IMR-90 (cell line): ENCODE results near the gene NUDT3. TPM values are rescaled to one million over a fixed set of nuclear protein-coding genes. Genes with fewer than 3 reads are reported as not detected.
A peak's percentile ranks its signal among the peaks of the same experiment; 100 is the strongest.

Experiments used
- ATAC-seq: fragments of 200-7000 bp; cut with Tn5 transposase; 2 replicates; pipeline ENCODE4 v1.9.1; 2020; ENCODE audit warnings: low read depth, mild to moderate bottlenecking, moderate library complexity
- BruUV-seq: library from RNA; stranded (reverse); fragments of 400-500 nt; replicated peaks from 2 replicates; lab custom pipeline; 2021; lab: Mats Ljungman, UMichigan
- CTCF ChIA-PET: fragments of 300-600 bp; formaldehyde crosslinking; extraction: SDS; loops from one replicate; lab custom pipeline; 2021; ENCODE audit warnings: antibody characterized with exemption; lab: Yijun Ruan, JAX
- POLR2A ChIA-PET: fragments of 300-600 bp; sonication (Branson Sonifier 250); formaldehyde crosslinking; loops from one replicate; lab custom pipeline; 2022; ENCODE audit warnings: antibody characterized with exemption; ENCODE audit not compliant: unreplicated experiment; lab: Charles Lee
- DNase-seq: peaks from one replicate; pipeline ENCODE4 v3.0.0; 2013
- H2AFZ ChIP-seq: replicated peaks from 2 replicates; pipeline ENCODE3; 2013; ENCODE audit warnings: low read length, mild to moderate bottlenecking; ENCODE audit not compliant: poor library complexity
- H2AK5ac ChIP-seq: 2 replicates; pipeline ENCODE4 v1.6.1; 2013; ENCODE audit warnings: low read depth, low read length, inconsistent platforms
- H2AK9ac ChIP-seq: replicated peaks from 2 replicates; pipeline ENCODE3; 2013; ENCODE audit warnings: mild to moderate bottlenecking, low read depth, low read length, moderate library complexity; ENCODE audit not compliant: poor library complexity
- H2BK120ac ChIP-seq: 2 replicates; pipeline ENCODE4 v1.6.1; 2013; ENCODE audit warnings: low read depth, low read length, inconsistent platforms
- H2BK15ac ChIP-seq: 3 replicates; pipeline ENCODE4 v1.6.1; 2013; ENCODE audit warnings: low read depth, low read length, inconsistent platforms
- H2BK20ac ChIP-seq: 2 replicates; pipeline ENCODE4 v1.6.1; 2013; ENCODE audit warnings: low read depth, mild to moderate bottlenecking, inconsistent platforms, low read length, moderate library complexity
- H2BK5ac ChIP-seq: 2 replicates; pipeline ENCODE4 v1.6.1; 2013; ENCODE audit warnings: mild to moderate bottlenecking, low read depth, low read length, inconsistent platforms; ENCODE audit not compliant: poor library complexity, severe bottlenecking
- H3K14ac ChIP-seq: replicated peaks from 2 replicates; pipeline ENCODE4 v1.6.1; 2013; ENCODE audit warnings: low read depth, low read length, inconsistent platforms
- H3K18ac ChIP-seq: 2 replicates; pipeline ENCODE4 v1.6.1; 2013; ENCODE audit warnings: low read depth, low read length, control low read depth
- H3K23ac ChIP-seq: 2 replicates; pipeline ENCODE4 v1.6.1; 2013; ENCODE audit warnings: low read depth, low read length, inconsistent platforms
- H3K27ac ChIP-seq: 2 replicates; pipeline ENCODE4 v1.5.1; 2013; ENCODE audit warnings: mild to moderate bottlenecking, control low read depth, low read length; ENCODE audit not compliant: insufficient read depth
- H3K27me3 ChIP-seq: 2 replicates; pipeline ENCODE4 v1.6.1; 2013; ENCODE audit warnings: low read length; ENCODE audit not compliant: control insufficient read depth, insufficient read depth
- H3K36me3 ChIP-seq: 2 replicates; pipeline ENCODE4 v1.6.1; 2013; ENCODE audit warnings: low read length, mixed read lengths; ENCODE audit not compliant: control insufficient read depth, insufficient read depth
- H3K4ac ChIP-seq: 2 replicates; pipeline ENCODE4 v1.6.1; 2013; ENCODE audit warnings: low read depth, low read length, inconsistent platforms
- H3K4me1 ChIP-seq: 2 replicates; pipeline ENCODE4 v1.6.1; 2013; ENCODE audit warnings: low read length, mixed read lengths; ENCODE audit not compliant: control insufficient read depth, insufficient read depth
- H3K4me2 ChIP-seq: 2 replicates; pipeline ENCODE4 v1.6.1; 2013; ENCODE audit warnings: low read depth, mild to moderate bottlenecking, control low read depth, low read length, moderate library complexity
- H3K4me3 ChIP-seq: 2 replicates; pipeline ENCODE4 v1.5.1; 2013; ENCODE audit warnings: low read depth, mild to moderate bottlenecking, control low read depth, low read length, moderate library complexity; ENCODE audit not compliant: insufficient read depth
- H3K56ac ChIP-seq: 2 replicates; pipeline ENCODE4 v1.6.1; 2013; ENCODE audit warnings: low read length, inconsistent platforms; ENCODE audit not compliant: insufficient read depth; ENCODE audit errors: extremely low read depth
- H3K79me1 ChIP-seq, 2 experiments: 2 replicates each; pipeline ENCODE4 v1.6.1; 2013; ENCODE audit warnings: low read length in 2 of 2, inconsistent platforms in 1 of 2, low read depth in 1 of 2
- H3K9ac ChIP-seq: 2 replicates; pipeline ENCODE4 v1.6.1; 2013; ENCODE audit warnings: low read depth, low read length, control low read depth
- H3K9me1 ChIP-seq: 2 replicates; pipeline ENCODE4 v1.6.1; 2013; ENCODE audit warnings: low read length, inconsistent platforms; ENCODE audit not compliant: insufficient read depth
- H3K9me3 ChIP-seq: 2 replicates; pipeline ENCODE4 v1.6.1; 2013; ENCODE audit warnings: low read length; ENCODE audit not compliant: control insufficient read depth, insufficient read depth
- H4K20me1 ChIP-seq: 2 replicates; pipeline ENCODE4 v1.6.1; 2013; ENCODE audit warnings: low read length, inconsistent platforms; ENCODE audit not compliant: insufficient read depth
- H4K5ac ChIP-seq: 2 replicates; pipeline ENCODE4 v1.6.1; 2013; ENCODE audit warnings: mild to moderate bottlenecking, low read depth, low read length, control low read depth
- H4K8ac ChIP-seq, 2 experiments: 2 replicates each; pipeline ENCODE4 v1.6.1; 2013; ENCODE audit warnings: low read depth in 2 of 2, low read length in 2 of 2, control low read depth in 1 of 2, inconsistent platforms in 1 of 2
- H4K91ac ChIP-seq: 2 replicates; pipeline ENCODE4 v1.6.1; 2013; ENCODE audit warnings: low read depth, low read length, inconsistent platforms; ENCODE audit not compliant: insufficient read depth
- BHLHE40 ChIP-seq: fragments of 150-350 bp; IDR thresholded peaks from 2 replicates; pipeline ENCODE4 v1.6.1; 2016; ENCODE audit warnings: mild to moderate bottlenecking, low read depth, low read length
- CEBPB ChIP-seq: IDR thresholded peaks from 2 replicates; pipeline ENCODE4 v1.6.1; 2012; ENCODE audit warnings: low read depth, low read length, improper control_type of control experiment
- CHD1 ChIP-seq: IDR thresholded peaks from 2 replicates; pipeline ENCODE4 v1.6.1; 2012; ENCODE audit warnings: low read depth, low read length, improper control_type of control experiment
- CTCF ChIP-seq: conservative IDR thresholded peaks from 2 replicates; pipeline ENCODE4 v1.5.1; 2012; ENCODE audit warnings: mild to moderate bottlenecking, low read depth, low read length, improper control_type of control experiment
- FOS ChIP-seq: fragments of 150-350 bp; IDR thresholded peaks from 2 replicates; pipeline ENCODE4 v1.6.1; 2016; ENCODE audit warnings: low read depth, low read length
- MAFK ChIP-seq: IDR thresholded peaks from 2 replicates; pipeline ENCODE4 v1.6.1; 2012; ENCODE audit warnings: low read depth, low read length, improper control_type of control experiment
- MAZ ChIP-seq: IDR thresholded peaks from 2 replicates; pipeline ENCODE4 v1.6.1; 2012; ENCODE audit warnings: low read depth, mild to moderate bottlenecking, low read length, improper control_type of control experiment, moderate library complexity, borderline replicate concordance
- MXI1 ChIP-seq: IDR thresholded peaks from 2 replicates; pipeline ENCODE4 v1.6.1; 2012; ENCODE audit warnings: low read depth, mild to moderate bottlenecking, low read length, moderate library complexity, borderline replicate concordance
- NFE2L2 ChIP-seq: fragments of 150-350 bp; IDR thresholded peaks from 2 replicates; pipeline ENCODE4 v1.6.1; 2016; ENCODE audit warnings: low read depth, mild to moderate bottlenecking, low read length
- POLR2A ChIP-seq: IDR thresholded peaks from 2 replicates; pipeline ENCODE4 v1.6.1; 2012; ENCODE audit warnings: mild to moderate bottlenecking, low read depth, low read length
- RAD21 ChIP-seq: IDR thresholded peaks from 2 replicates; pipeline ENCODE4 v1.6.1; 2012; ENCODE audit warnings: low read length, improper control_type of control experiment
- RCOR1 ChIP-seq: IDR thresholded peaks from 2 replicates; pipeline ENCODE4 v1.6.1; 2012; ENCODE audit warnings: mild to moderate bottlenecking, low read length, improper control_type of control experiment; ENCODE audit not compliant: insufficient replicate concordance
- SMC3 ChIP-seq: fragments of 150-350 bp; IDR thresholded peaks from 2 replicates; pipeline ENCODE4 v1.6.1; 2016; ENCODE audit warnings: low read depth, mild to moderate bottlenecking, antibody characterized with exemption, low read length, moderate library complexity
- WGBS, 2 experiments: methylation state at CpG; one replicate each; pipeline versions ENCODE4 v1.1.5 to v1.1.7; 2013; ENCODE audit warnings: missing lambda C conversion rate in 2 of 2; ENCODE audit not compliant: insufficient read length in 1 of 2; ENCODE audit errors: extremely low coverage in 2 of 2; 5-methylcytosine and 5-hydroxymethylcytosine counted together
- dilution Hi-C: fragments of 300-500 bp; cut with HindIII; formaldehyde crosslinking; loops from one replicate; pipeline ENCODE4 v1.14.3; 2018; ENCODE audit warnings: low sequenced_read_pairs; ENCODE audit not compliant: unreplicated experiment
- in situ Hi-C: fragments of 300-500 bp; cut with MboI; formaldehyde crosslinking; loops from 3 replicates; pipeline ENCODE4 v1.14.3; 2019; ENCODE audit warnings: low sequenced_read_pairs, inconsistent platforms, mixed read lengths
- intact Hi-C: fragments of 100-400 bp; cut with micrococcal nuclease; formaldehyde crosslinking; loops from 2 replicates; pipeline ENCODE4 v1.10.0; 2022
- polyA plus RNA-seq, 3 experiments: library from polyadenylated mRNA; depleted of rRNA; stranded (reverse); fragments of >200 nt; gene quantifications; 2 replicates each; pipeline ENCODE4 v1.2.3, GENCODE V29; 2012; ENCODE audit warnings: low replicate concordance in 1 of 3
- total RNA-seq: library from RNA; depleted of rRNA; stranded (reverse); fragments of >200 nt; gene quantifications from 2 replicates; pipeline ENCODE4 v1.2.3, GENCODE V29; 2012
- TF ChIP-seq, protein P1 (sequence below): fragments of 150-350 bp; IDR thresholded peaks from 2 replicates; pipeline ENCODE4 v1.6.1; 2017; ENCODE audit warnings: mild to moderate bottlenecking, antibody characterized with exemption, low read length, low read depth

The NUDT3 gene
- total and polyA plus RNA-seq, 2 of the 4 experiments (the other 2 are of a cell fraction) = 10.1 to 17.2 TPM

DNA sequence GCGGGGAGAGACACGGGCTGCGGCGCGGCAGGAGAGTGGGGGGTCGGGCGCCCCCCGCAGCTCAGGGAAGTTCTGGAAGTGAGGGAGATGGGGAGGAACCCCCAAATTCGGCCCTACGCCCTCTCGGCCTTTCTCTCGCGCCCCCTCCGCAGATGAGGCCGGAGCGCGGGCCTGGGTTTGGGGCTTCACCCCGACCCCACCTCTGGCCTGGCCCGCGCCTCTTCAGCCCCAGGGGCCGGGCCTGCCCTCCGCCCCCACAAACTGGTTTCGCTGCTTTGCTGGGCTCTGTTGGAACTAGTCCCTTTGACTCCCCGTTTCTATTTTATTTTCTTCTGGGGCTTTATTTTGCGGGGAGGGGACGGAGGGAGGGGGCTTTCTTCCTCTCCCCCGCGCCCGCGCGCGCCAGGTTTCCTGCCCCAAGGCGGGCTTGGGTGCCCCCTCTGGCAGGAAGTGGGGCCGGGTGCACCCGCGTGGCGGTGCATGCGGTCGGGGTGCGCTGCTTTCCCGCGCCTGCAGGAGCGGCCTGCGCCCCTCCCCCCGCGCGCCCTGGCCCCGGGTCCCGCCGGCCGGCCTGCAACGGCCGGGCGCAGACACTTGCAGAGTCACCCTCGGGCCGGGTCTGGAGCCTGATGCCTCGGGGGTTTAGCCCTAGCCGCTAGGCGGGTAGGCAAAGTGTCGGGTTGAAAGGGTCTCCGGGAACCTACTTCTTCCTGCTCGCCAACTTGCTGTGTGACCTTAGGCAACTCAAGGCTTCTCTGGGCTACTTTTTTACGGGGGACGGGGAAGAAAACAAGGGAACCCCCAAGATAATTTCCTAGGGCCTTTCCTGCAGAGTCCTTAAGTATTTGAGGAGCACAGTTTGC is 154.5 kb downstream of the NUDT3 start:
- Histone ChIP-seq H2BK120ac (peak overlapping the region; percentile 62), H3K27ac (peak overlapping the region; percentile 78), H3K9me1 (peaks cover 19% of the 10 kb centered on the region), H3K79me1 (peaks cover 14 to 41% of the 10 kb centered on the region in 2 experiments), H4K20me1 (peaks cover 25% of the 10 kb centered on the region), H4K5ac (peak overlapping the region; percentile 38; the same call in 1 of the 2 replicates), H3K36me3 (peaks cover 16% of the 10 kb centered on the region), H3K4ac (peak overlapping the region; percentile 85), H2BK15ac (peak overlapping the region; percentile 7; the same call in 1 of the 3 replicates), H2BK20ac (no peak overlapping the region), H3K9me3 (no peaks in the 10 kb centered on the region), H3K56ac (peak overlapping the region; percentile 91), H2AFZ (peak overlapping the region; percentile 79), H2AK5ac (peak overlapping the region; percentile 72), H3K18ac (peak overlapping the region; percentile 28; the same call in 1 of the 2 replicates), H2AK9ac (peak overlapping the region; percentile 96), H4K8ac (peak overlapping the region; percentile 58 to 75), H3K4me3 (peak overlapping the region; percentile 76), H2BK5ac (peak overlapping the region; percentile 76), H3K14ac (peak overlapping the region; percentile 97), H3K4me1 (peaks cover 24% of the 10 kb centered on the region), H3K9ac (peak overlapping the region; percentile 71), H3K4me2 (peak overlapping the region; percentile 82), H3K23ac (peak overlapping the region; percentile 97), H4K91ac (peak overlapping the region; percentile 62), H3K27me3 (no peaks in the 10 kb centered on the region)
- TF ChIP-seq CEBPB (no peak), SMC3 (no peak), POLR2A (peak; percentile 44; the same call in 1 of the 2 replicates), RCOR1 (no peak), MAZ (peak; percentile 49; the same call in 1 of the 2 replicates), CTCF (peak; percentile 34; the same call in 1 of the 2 replicates), BHLHE40 (no peak), CHD1 (no peak), MAFK (no peak), FOS (no peak), NFE2L2 (no peak), MXI1 (peak; percentile 83; the same call in 1 of the 2 replicates), RAD21 (peak; percentile 27)
- TF ChIP-seq, protein P1, sequence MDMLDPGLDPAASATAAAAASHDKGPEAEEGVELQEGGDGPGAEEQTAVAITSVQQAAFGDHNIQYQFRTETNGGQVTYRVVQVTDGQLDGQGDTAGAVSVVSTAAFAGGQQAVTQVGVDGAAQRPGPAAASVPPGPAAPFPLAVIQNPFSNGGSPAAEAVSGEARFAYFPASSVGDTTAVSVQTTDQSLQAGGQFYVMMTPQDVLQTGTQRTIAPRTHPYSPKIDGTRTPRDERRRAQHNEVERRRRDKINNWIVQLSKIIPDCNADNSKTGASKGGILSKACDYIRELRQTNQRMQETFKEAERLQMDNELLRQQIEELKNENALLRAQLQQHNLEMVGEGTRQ = no peak
- DNase-seq (peak; percentile 33), ATAC-seq (peak; percentile 6; the same call in 1 of the 2 replicates)
- WGBS, 2 experiments = 2% methylated on average over 20 of the region's 64 CpGs; no CpG with 5 or more reads in 1 of the 2 experiments
- ChIA-PET CTCF (no interaction called here), POLR2A (no interaction called here)
- intact Hi-C loops = loop anchor here (2.0 to 5.0 kb wide), 2 partner anchors 25 to 41 kb away; no protein-coding TSS in a partner anchor
- dilution Hi-C loops = no loop called here
- in situ Hi-C loops = no loop called here
- no TSS peak for BruUV-seq
